DOHH2 (cell line): ENCODE results near the gene CCDC32.
"Not testable (repeated sequence)": the region's sequence is repeated elsewhere in the genome, so short reads cannot be mapped to it uniquely, and the experiment has no call there.

Experiments used
- H3F3A ChIP-seq: fragments of 200-600 bp; sonication (generic), shearing (Covaris generic); 2 replicates; pipeline ENCODE4 v1.6.0; 2016; ENCODE audit warnings: antibody characterized with exemption, mild to moderate bottlenecking; ENCODE audit not compliant: control insufficient read depth, insufficient read depth
- H3K27ac ChIP-seq: fragments of 200-600 bp; sonication (generic); 2 replicates; pipeline ENCODE4 v1.5.1; 2014; ENCODE audit warnings: low read depth, mild to moderate bottlenecking, low read length, moderate library complexity
- H3K27me3 ChIP-seq: fragments of 200-600 bp; sonication (generic); 2 replicates; pipeline ENCODE4 v1.6.1; 2014; ENCODE audit warnings: mild to moderate bottlenecking, low read length, mixed read lengths; ENCODE audit not compliant: control insufficient read depth
- H3K36me3 ChIP-seq: fragments of 200-600 bp; sonication (generic); 2 replicates; pipeline ENCODE4 v1.6.1; 2014; ENCODE audit warnings: mild to moderate bottlenecking, low read length, moderate library complexity, mixed read lengths; ENCODE audit not compliant: control insufficient read depth
- H3K4me1 ChIP-seq: fragments of 200-600 bp; sonication (generic); 2 replicates; pipeline ENCODE4 v1.6.1; 2014; ENCODE audit warnings: mild to moderate bottlenecking, low read length, mixed read lengths; ENCODE audit not compliant: control insufficient read depth
- H3K4me2 ChIP-seq: fragments of 200-600 bp; sonication (generic); 2 replicates; pipeline ENCODE4 v1.6.0; 2014; ENCODE audit warnings: mild to moderate bottlenecking, low read length, moderate library complexity
- H3K4me3 ChIP-seq: fragments of 200-600 bp; sonication (generic); 2 replicates; pipeline ENCODE4 v1.5.1; 2014; ENCODE audit warnings: mild to moderate bottlenecking, low read length, mixed read lengths
- H3K79me2 ChIP-seq: fragments of 200-600 bp; sonication (generic); 2 replicates; pipeline ENCODE4 v1.6.1; 2014; ENCODE audit warnings: mild to moderate bottlenecking, low read length, mixed read lengths; ENCODE audit not compliant: control insufficient read depth
- H3K9me2 ChIP-seq: fragments of 200-600 bp; sonication (generic); replicated peaks from 2 replicates; pipeline ENCODE4 v1.6.1; 2014; ENCODE audit warnings: mild to moderate bottlenecking, low read length, mixed read lengths; ENCODE audit not compliant: control insufficient read depth
- H3K9me3 ChIP-seq: fragments of 200-600 bp; sonication (generic); 2 replicates; pipeline ENCODE4 v1.6.1; 2014; ENCODE audit warnings: antibody characterized with exemption, low read length, mixed read lengths; ENCODE audit not compliant: control insufficient read depth, insufficient read depth
- H4K20me1 ChIP-seq: fragments of 200-600 bp; sonication (generic); 2 replicates; pipeline ENCODE4 v1.6.0; 2014; ENCODE audit warnings: low read depth, mild to moderate bottlenecking, antibody characterized with exemption, low read length, moderate library complexity; ENCODE audit not compliant: control insufficient read depth, insufficient read depth
- CTCF ChIP-seq: fragments of 200-600 bp; sonication (generic); IDR thresholded peaks from one replicate; pipeline ENCODE4 v1.5.1; 2014; ENCODE audit warnings: antibody characterized with exemption, mild to moderate bottlenecking, low read depth, low read length; ENCODE audit not compliant: poor library complexity, severe bottlenecking
- EZH2phosphoT487 ChIP-seq: fragments of 200-600 bp; sonication (generic); IDR thresholded peaks from 2 replicates; pipeline ENCODE4 v1.6.1; 2017; ENCODE audit warnings: borderline replicate concordance, mild to moderate bottlenecking, antibody characterized with exemption, low read length, moderate library complexity, mixed read lengths

The CCDC32 gene

GRCh38 chr15:40590667-40591050, 25.8 kb upstream of the CCDC32 start:
- TF ChIP-seq EZH2phosphoT487 (no peak), CTCF (no peak)
- Histone ChIP-seq H3K27ac (no peak overlapping the region), H3K79me2 (peaks cover 14% of the 10 kb centered on the region), H4K20me1 (peaks cover 5% of the 10 kb centered on the region; the same call in 1 of the 2 replicates), H3F3A (peaks cover 9% of the 10 kb centered on the region), H3K9me2 (no peaks in the 10 kb centered on the region), H3K27me3 (peaks cover 26% of the 10 kb centered on the region), H3K4me2 (peak overlapping the region; percentile 57), H3K36me3 (peaks cover 11% of the 10 kb centered on the region; the same call in 1 of the 2 replicates), H3K4me1 (peaks cover 33% of the 10 kb centered on the region), H3K9me3 (no peaks in the 10 kb centered on the region), H3K4me3 (no peak overlapping the region)

- Histone ChIP-seq H3K27me3 (peaks cover 27% of the 10 kb centered on the region), H3K79me2 (no peaks in the 10 kb centered on the region), H4K20me1 (no peaks in the 10 kb centered on the region; the same call in 1 of the 2 replicates), H3K9me2 (no peaks in the 10 kb centered on the region), H3F3A (no peaks in the 10 kb centered on the region), H3K4me1 (peaks cover 7% of the 10 kb centered on the region), H3K9me3 (peaks cover 9% of the 10 kb centered on the region), H3K27ac (no peak overlapping the region), H3K4me3 (no peak overlapping the region), H3K4me2 (no peak overlapping the region), H3K36me3 (no peaks in the 10 kb centered on the region)
- TF ChIP-seq EZH2phosphoT487 (no peak), CTCF (no peak)
Observed at GRCh38 chr15:40584191-40584590, 19.3 kb upstream of the CCDC32 start.

- no peak overlapping the region for H3K4me2 ChIP-seq
- H3K4me3 ChIP-seq: no peak overlapping the region
- no peak overlapping the region for H3K27ac ChIP-seq
Observed at GRCh38 chr15:40582726-40583246, 17.9 kb upstream of the CCDC32 start.

GRCh38 chr15:40581796-40582195, 17.0 kb upstream of the CCDC32 start:
- H3K4me2 ChIP-seq, H3K27ac ChIP-seq, H3K9me3 ChIP-seq, H3K9me2 ChIP-seq, H3K79me2 ChIP-seq, H3K36me3 ChIP-seq, H3K27me3 ChIP-seq, H4K20me1 ChIP-seq, H3K4me1 ChIP-seq, H3K4me3 ChIP-seq, H3F3A ChIP-seq: not testable (repeated sequence)

More at GRCh38 chr15:40582726-40583246, 17.9 kb upstream of the CCDC32 start:
- H3F3A ChIP-seq: no peaks in the 10 kb centered on the region
- peaks cover 9% of the 10 kb centered on the region for H3K9me3 ChIP-seq
- H3K27me3 ChIP-seq: peaks cover 15% of the 10 kb centered on the region
- TF ChIP-seq EZH2phosphoT487 (no peak), CTCF (no peak)
- H3K9me2 ChIP-seq: no peaks in the 10 kb centered on the region
- no peaks in the 10 kb centered on the region for H4K20me1 ChIP-seq
- no peaks in the 10 kb centered on the region for H3K79me2 ChIP-seq
- H3K4me1 ChIP-seq: no peaks in the 10 kb centered on the region
- H3K36me3 ChIP-seq: no peaks in the 10 kb centered on the region
